Gastroesophageal sphincter (tissue), 4 donors: ENCODE results near the gene PNMA6E. TPM values are rescaled to one million over a fixed set of nuclear protein-coding genes. Genes with fewer than 3 reads are reported as not detected.
"Not testable (repeated sequence)": the region's sequence is repeated elsewhere in the genome, so short reads cannot be mapped to it uniquely, and the experiment has no call there.

ENCODE experiments used
- ATAC-seq: fragments of 150-250 bp; one replicate; pipeline ENCODE4 v1.9.1; 2016; ENCODE audit warnings: mild to moderate bottlenecking, moderate library complexity
- H3K27ac ChIP-seq, 4 donors: fragments of 200-600 bp; sonication (generic) in 3 of 4; 1 replicate in 3 of 4; 2 replicates in 1 of 4; pipeline ENCODE4 v1.5.1; 2016 to 2019
- H3K27me3 ChIP-seq: fragments of 200-600 bp; sonication (generic); one replicate; pipeline ENCODE4 v1.5.1; 2019
- H3K36me3 ChIP-seq, 2 donors: fragments of 200-600 bp; sonication (generic); one replicate each; pipeline ENCODE4 v1.5.1; 2019; ENCODE audit warnings: control low read depth in 1 of 2
- H3K4me1 ChIP-seq, 3 donors: fragments of 200-600 bp; sonication (generic); 1 replicate in 2 of 3; 2 replicates in 1 of 3; pipeline ENCODE4 v1.5.1; 2016 to 2019; ENCODE audit warnings: control low read depth in 2 of 3
- H3K4me3 ChIP-seq, 2 donors: fragments of 200-600 bp; sonication (generic); one replicate each; pipeline ENCODE4 v1.5.1; 2019; ENCODE audit warnings: mild to moderate bottlenecking in 1 of 2, moderate library complexity in 1 of 2
- H3K9me3 ChIP-seq, 3 donors: fragments of 200-600 bp; sonication (generic); one replicate each; pipeline ENCODE4 v1.5.1; 2017 to 2019; ENCODE audit warnings: control low read depth in 2 of 3
- EP300 ChIP-seq: sonication (generic); formaldehyde crosslinking; IDR thresholded peaks from one replicate; pipeline ENCODE4 v1.6.1; 2017; ENCODE audit warnings: antibody characterized with exemption, mild to moderate bottlenecking
- POLR2A ChIP-seq, 2 donors: fragments of 450-650 bp; IDR thresholded peaks; one replicate each; pipeline ENCODE4 v1.6.1; 2017; ENCODE audit warnings: antibody characterized with exemption in 2 of 2, mild to moderate bottlenecking in 2 of 2, moderate library complexity in 1 of 2
- POLR2AphosphoS5 ChIP-seq: sonication (generic); formaldehyde crosslinking; IDR thresholded peaks from one replicate; pipeline ENCODE4 v1.6.1; 2017; ENCODE audit warnings: antibody characterized with exemption
- WGBS, 2 donors: methylation state at CpG; one replicate each; pipeline ENCODE4 v1.1.5; 2018; ENCODE audit warnings: low coverage in 1 of 2; 5-methylcytosine and 5-hydroxymethylcytosine counted together
- total RNA-seq, 4 donors: library from RNA; depleted of rRNA; stranded (reverse); fragments of >200 nt; gene quantifications; one replicate each; pipeline ENCODE4 v1.1.0, GENCODE V29; 2016
- TF ChIP-seq, protein P1 (sequence below), 4 experiments: fragments of 200-600 bp in 2 of 4; fragments of 450-650 bp in 2 of 4; sonication (generic) in 1 of 4; IDR thresholded peaks; one replicate each; pipeline ENCODE4 v1.5.1; 2017 to 2019; ENCODE audit warnings: antibody characterized with exemption in 4 of 4, mild to moderate bottlenecking in 2 of 4, moderate library complexity in 2 of 4

The PNMA6E gene
- total RNA-seq, 4 donors from 2014 or later: not detected

DNA sequence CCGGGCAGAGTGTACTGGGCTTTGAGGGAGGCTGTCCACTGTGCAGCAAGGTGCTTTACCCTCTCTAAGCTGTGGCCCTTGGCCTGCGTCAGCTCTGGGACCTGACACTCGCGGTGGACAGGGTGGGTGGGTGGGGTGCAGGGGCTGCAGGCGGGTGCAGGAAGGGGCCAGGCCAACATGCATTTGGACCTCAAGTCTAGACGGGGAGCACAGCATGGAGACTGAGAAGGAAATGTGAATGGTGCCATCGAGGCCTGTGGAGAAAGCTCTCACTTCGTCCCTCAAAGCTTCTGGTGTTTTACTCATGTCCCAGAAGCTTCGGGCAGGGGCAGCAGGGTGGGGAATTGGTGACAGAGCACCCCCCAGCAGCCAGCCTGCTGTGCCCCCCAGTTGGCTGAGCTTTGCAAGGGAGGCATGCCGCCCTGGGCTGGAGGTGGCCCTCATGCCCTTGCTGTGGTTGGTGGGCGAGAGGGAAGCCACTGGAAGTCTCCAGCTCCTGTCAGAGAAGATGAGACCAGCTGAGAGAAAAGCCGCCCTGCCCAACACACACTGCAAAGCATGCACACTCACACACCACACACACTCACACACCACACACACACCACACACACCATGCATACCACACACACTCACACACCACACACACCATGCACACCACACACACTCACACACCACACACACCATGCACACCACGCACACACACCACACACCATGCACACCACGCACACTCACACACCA is 12.3 kb downstream of the PNMA6E start:
- H3K4me1 ChIP-seq: no peaks in the 10 kb centered on the region
- no peak overlapping the region for H3K27ac ChIP-seq
- TF ChIP-seq POLR2AphosphoS5 (no peak), EP300 (no peak), POLR2A (IDR thresholded peaks at IDR 0.05) (no peak)
- TF ChIP-seq, protein P1, sequence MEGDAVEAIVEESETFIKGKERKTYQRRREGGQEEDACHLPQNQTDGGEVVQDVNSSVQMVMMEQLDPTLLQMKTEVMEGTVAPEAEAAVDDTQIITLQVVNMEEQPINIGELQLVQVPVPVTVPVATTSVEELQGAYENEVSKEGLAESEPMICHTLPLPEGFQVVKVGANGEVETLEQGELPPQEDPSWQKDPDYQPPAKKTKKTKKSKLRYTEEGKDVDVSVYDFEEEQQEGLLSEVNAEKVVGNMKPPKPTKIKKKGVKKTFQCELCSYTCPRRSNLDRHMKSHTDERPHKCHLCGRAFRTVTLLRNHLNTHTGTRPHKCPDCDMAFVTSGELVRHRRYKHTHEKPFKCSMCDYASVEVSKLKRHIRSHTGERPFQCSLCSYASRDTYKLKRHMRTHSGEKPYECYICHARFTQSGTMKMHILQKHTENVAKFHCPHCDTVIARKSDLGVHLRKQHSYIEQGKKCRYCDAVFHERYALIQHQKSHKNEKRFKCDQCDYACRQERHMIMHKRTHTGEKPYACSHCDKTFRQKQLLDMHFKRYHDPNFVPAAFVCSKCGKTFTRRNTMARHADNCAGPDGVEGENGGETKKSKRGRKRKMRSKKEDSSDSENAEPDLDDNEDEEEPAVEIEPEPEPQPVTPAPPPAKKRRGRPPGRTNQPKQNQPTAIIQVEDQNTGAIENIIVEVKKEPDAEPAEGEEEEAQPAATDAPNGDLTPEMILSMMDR (IDR thresholded peaks at IDR 0.05): no peak
- H3K4me3 ChIP-seq: no peak overlapping the region
- no peaks in the 10 kb centered on the region for H3K9me3 ChIP-seq
- H3K36me3 ChIP-seq: no peaks in the 10 kb centered on the region
- ATAC-seq: no peak
- H3K27me3 ChIP-seq: no peaks in the 10 kb centered on the region
- 83 to 85% methylated on average over 1 to 4 of the region's 14 CpGs for WGBS, 2 donors

DNA sequence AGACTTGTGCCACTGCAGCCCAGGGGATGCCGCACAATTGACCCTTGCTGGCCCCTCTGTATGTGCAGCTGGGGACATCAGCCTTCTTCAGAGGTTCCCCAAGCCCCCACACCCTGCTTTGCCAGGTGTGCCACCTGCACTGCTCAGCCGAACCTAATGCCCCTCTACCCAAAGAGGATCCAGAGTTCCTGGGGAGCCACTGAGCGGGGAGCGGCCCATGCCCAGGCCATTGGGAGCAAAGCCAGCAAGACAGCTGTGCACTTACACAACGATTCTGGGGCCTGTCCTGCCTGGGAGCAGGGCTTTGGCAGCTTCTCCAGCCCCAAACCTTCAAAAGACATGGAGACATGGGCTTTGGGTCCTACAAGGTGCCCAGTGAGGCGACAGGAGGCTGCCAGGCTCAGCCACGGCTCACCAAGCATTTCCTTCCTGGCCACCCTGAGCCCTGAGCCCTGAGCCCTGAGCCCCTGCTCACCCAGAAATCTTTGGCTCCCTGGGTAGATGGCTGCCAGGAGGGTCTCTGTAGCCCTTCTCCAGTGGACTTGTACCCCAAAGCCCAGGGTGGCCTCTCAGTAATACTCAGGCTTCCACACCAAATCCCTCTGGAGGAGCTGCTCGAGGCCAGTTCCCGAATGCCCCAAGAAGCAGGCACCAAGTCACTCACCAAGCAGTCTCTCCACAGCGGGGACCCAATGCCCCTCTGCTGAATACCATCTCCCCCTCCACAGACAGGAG is 13.0 kb downstream of the PNMA6E start:
- TF ChIP-seq EP300: no peak
- TF ChIP-seq, protein P1 (IDR thresholded peaks at IDR 0.05): no peak
- no peak for TF ChIP-seq POLR2AphosphoS5
- no peak for TF ChIP-seq POLR2A (IDR thresholded peaks at IDR 0.05)
- Histone ChIP-seq H3K9me3 (no peaks in the 10 kb centered on the region), H3K4me1 (no peaks in the 10 kb centered on the region), H3K27ac (no peak overlapping the region), H3K27me3 (no peaks in the 10 kb centered on the region), H3K36me3 (no peaks in the 10 kb centered on the region), H3K4me3 (no peak overlapping the region)
- ATAC-seq: no peak
- WGBS, 2 donors: no CpG with 5 or more reads among the region's 10 CpGs

DNA sequence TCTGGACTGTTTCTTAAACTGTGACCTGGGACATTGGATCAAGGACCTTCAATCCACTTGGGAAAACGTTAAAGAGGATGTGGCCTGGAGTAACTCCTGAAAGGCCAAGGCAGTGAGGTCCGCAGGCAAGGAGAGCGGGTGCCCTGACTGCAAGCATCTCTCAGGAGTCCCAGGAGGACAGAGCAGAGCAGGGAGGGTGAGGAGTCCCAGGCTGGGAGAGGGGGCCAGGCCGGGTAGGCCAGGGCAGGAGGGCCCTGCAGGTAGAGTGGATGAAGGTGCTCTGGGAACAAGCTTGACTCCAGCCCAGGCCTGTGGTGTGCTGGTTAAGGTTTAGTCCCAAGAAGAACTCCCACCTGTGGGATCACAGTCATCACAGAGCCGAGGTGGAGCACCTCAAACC is 13.8 kb downstream of the PNMA6E start:
- no peak for ATAC-seq
- no peaks in the 10 kb centered on the region for H3K4me1 ChIP-seq
- H3K27me3 ChIP-seq: no peaks in the 10 kb centered on the region
- H3K36me3 ChIP-seq: no peaks in the 10 kb centered on the region
- TF ChIP-seq POLR2A (IDR thresholded peaks at IDR 0.05) (no peak), POLR2AphosphoS5 (no peak), EP300 (no peak)
- TF ChIP-seq, protein P1 (IDR thresholded peaks at IDR 0.05): no peak
- no peak overlapping the region for H3K4me3 ChIP-seq
- 20% methylated on average over 2 of the region's 5 CpGs; no CpG with 5 or more reads in 1 of the 2 donors for WGBS, 2 donors
- no peak overlapping the region for H3K27ac ChIP-seq
- H3K9me3 ChIP-seq: no peaks in the 10 kb centered on the region

DNA sequence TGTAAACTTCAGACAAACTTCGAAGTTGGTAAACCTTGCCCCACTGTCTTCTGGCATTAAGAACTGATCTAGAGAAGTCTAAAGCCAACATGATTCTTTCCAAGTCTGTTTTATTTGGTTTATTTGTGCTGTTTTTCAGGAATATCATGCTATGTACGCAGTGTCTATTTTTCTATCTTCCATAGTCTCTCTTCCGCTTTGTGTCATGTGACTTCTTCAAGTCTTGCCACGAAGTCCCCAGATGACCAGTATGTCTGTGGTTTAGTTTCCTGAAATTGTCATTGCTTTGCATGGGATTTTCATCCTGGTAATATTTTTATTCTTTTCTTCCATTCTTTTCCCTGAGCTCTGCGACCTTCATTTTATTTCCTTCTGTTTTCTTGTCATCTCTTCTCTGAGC is 15.1 kb downstream of the PNMA6E start:
- ATAC-seq: no peak
- no peak overlapping the region for H3K4me3 ChIP-seq
- 74 to 77% methylated on average over 4 to 5 of the region's 5 CpGs for WGBS, 2 donors
- TF ChIP-seq EP300 (no peak), POLR2A (IDR thresholded peaks at IDR 0.05) (no peak), POLR2AphosphoS5 (no peak)
- TF ChIP-seq, protein P1 (IDR thresholded peaks at IDR 0.05): no peak
- no peak overlapping the region for H3K27ac ChIP-seq
- H3K9me3 ChIP-seq: no peaks in the 10 kb centered on the region
- H3K27me3 ChIP-seq: no peaks in the 10 kb centered on the region
- no peaks in the 10 kb centered on the region for H3K36me3 ChIP-seq
- peaks cover 0 to 7% (median 0%) of the 10 kb centered on the region in 3 donors for H3K4me1 ChIP-seq

DNA sequence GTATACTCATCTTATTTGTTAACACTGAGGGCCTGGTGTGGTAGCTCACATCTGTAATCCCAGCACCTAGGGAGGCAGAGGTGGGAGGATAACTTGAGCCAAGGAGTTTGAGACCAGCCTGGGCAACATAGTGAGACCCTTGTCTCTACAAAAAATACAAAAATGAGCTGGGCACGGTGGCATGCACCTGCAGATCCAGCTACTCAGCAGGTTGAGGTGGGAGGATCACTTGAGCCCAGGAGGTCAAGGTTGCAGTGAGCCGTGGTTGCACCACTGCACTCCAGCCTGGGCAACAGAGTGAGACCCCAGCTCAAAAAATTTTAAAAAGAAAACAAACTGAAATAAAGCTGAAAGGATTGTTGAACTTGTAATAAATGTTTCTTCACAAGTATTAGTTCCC is 16.2 kb downstream of the PNMA6E start:
- not testable (repeated sequence) for H3K4me3 ChIP-seq, ATAC-seq, H3K36me3 ChIP-seq, H3K9me3 ChIP-seq, H3K4me1 ChIP-seq, H3K27me3 ChIP-seq, H3K27ac ChIP-seq
- WGBS, 2 donors: no CpG with 5 or more reads among the region's 2 CpGs
